Transverse colon (tissue), 4 donors: ENCODE results near the gene SERPIND1.

Source experiments
- POLR2A ChIP-seq: fragments of 450-650 bp; IDR thresholded peaks from one replicate; pipeline ENCODE4 v1.6.1; 2016; ENCODE audit warnings: antibody characterized with exemption, mild to moderate bottlenecking, moderate library complexity
- POLR2AphosphoS5 ChIP-seq, 3 donors: sonication (generic); formaldehyde crosslinking; IDR thresholded peaks; one replicate each; pipeline ENCODE4 v1.6.1; 2016; ENCODE audit warnings: antibody characterized with exemption in 3 of 3
- TF ChIP-seq, protein P1 (sequence below), 5 experiments: fragments of 200-600 bp in 3 of 5; fragments of 450-650 bp in 2 of 5; sonication (generic) in 3 of 5; IDR thresholded peaks; 1 replicate in 2 of 5; 2 replicates in 3 of 5; pipeline ENCODE4 v1.5.1; 2016 to 2017; ENCODE audit warnings: antibody characterized with exemption in 5 of 5, inconsistent platforms in 3 of 5, mild to moderate bottlenecking in 2 of 5, moderate library complexity in 1 of 5

- TF ChIP-seq, protein P1, sequence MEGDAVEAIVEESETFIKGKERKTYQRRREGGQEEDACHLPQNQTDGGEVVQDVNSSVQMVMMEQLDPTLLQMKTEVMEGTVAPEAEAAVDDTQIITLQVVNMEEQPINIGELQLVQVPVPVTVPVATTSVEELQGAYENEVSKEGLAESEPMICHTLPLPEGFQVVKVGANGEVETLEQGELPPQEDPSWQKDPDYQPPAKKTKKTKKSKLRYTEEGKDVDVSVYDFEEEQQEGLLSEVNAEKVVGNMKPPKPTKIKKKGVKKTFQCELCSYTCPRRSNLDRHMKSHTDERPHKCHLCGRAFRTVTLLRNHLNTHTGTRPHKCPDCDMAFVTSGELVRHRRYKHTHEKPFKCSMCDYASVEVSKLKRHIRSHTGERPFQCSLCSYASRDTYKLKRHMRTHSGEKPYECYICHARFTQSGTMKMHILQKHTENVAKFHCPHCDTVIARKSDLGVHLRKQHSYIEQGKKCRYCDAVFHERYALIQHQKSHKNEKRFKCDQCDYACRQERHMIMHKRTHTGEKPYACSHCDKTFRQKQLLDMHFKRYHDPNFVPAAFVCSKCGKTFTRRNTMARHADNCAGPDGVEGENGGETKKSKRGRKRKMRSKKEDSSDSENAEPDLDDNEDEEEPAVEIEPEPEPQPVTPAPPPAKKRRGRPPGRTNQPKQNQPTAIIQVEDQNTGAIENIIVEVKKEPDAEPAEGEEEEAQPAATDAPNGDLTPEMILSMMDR (IDR thresholded peaks at IDR 0.05): no peak
- TF ChIP-seq POLR2AphosphoS5 (IDR thresholded peaks at IDR 0.05) (no peak), POLR2A (no peak)
Observed at GRCh38 chr22:20773793-20774212, at the start of gene SERPIND1.
